Kidney (tissue), 14 donors: ENCODE data around the gene RASGRP2. TPM values are rescaled to one million over a fixed set of nuclear protein-coding genes. Genes with fewer than 3 reads are reported as not detected.

ENCODE experiments used
- DNase-seq, 5 donors: peaks; one replicate each; pipeline ENCODE4 v3.0.0-alpha.2; 2013 to 2020
- FAIRE-seq: peaks from 2 replicates; lab custom pipeline; 2012; peaks lifted over from hg19 to GRCh38; lab: Jason Lieb, UNC
- H3K27ac ChIP-seq, 2 donors: one replicate each; pipeline ENCODE4 v1.7.0; 2013; ENCODE audit warnings: low read depth in 2 of 2, low read length in 2 of 2, inconsistent platforms in 1 of 2
- H3K27me3 ChIP-seq: one replicate; pipeline ENCODE4 v1.7.1; 2013; ENCODE audit warnings: low read length, inconsistent platforms; ENCODE audit not compliant: control insufficient read depth, insufficient read depth
- H3K36me3 ChIP-seq, 3 donors: one replicate each; pipeline versions ENCODE4 v1.7.0 to v1.7.1; 2013; ENCODE audit warnings: low read length in 3 of 3, control low read depth in 1 of 3, inconsistent platforms in 1 of 3; ENCODE audit not compliant: insufficient read depth in 3 of 3, control insufficient read depth in 2 of 3
- H3K4me1 ChIP-seq, 3 donors: one replicate each; pipeline versions ENCODE4 v1.7.0 to v1.7.1; 2013; ENCODE audit warnings: low read length in 3 of 3, inconsistent platforms in 1 of 3, low read depth in 1 of 3; ENCODE audit not compliant: control insufficient read depth in 2 of 3, insufficient read depth in 2 of 3
- H3K4me3 ChIP-seq, 3 donors: one replicate each; pipeline versions ENCODE4 v1.7.0 to v1.8.1; 2013; ENCODE audit warnings: low read length in 3 of 3, control low read depth in 1 of 3, inconsistent platforms in 1 of 3
- H3K9ac ChIP-seq, 3 donors: one replicate each; pipeline versions ENCODE4 v1.7.0 to v1.7.1; 2013; ENCODE audit warnings: low read length in 3 of 3, control low read depth in 1 of 3, inconsistent platforms in 1 of 3
- H3K9me3 ChIP-seq, 3 donors: one replicate each; pipeline versions ENCODE4 v1.7.0 to v1.7.1; 2013; ENCODE audit warnings: low read length in 3 of 3, control low read depth in 1 of 3, inconsistent platforms in 1 of 3; ENCODE audit not compliant: control insufficient read depth in 2 of 3, insufficient read depth in 1 of 3
- CTCF ChIP-seq: IDR thresholded peaks from 3 replicates; pipeline ENCODE4 v1.5.1; 2012; ENCODE audit warnings: mild to moderate bottlenecking, moderate library complexity, borderline replicate concordance; ENCODE audit not compliant: insufficient read depth; ENCODE audit errors: extremely low read depth
- intact Hi-C: fragments of 100-400 bp; cut with DNase I; formaldehyde crosslinking; loops from one replicate; pipeline ENCODE4 v1.11.1; 2022
- polyA plus RNA-seq: library from polyadenylated mRNA; stranded (reverse); fragments of 350-450 nt; fragmentation: Illumina TruSeq; extraction: RNeasy Lipid Tissue Mini Kit (QIAGEN cat#74804); gene quantifications from one replicate; pipeline ENCODE4 v1.2.3, GENCODE V29; 2014; ENCODE audit warnings: low read depth, low replicate concordance; ENCODE audit not compliant: insufficient read depth
- total RNA-seq: library from RNA; stranded (reverse); fragmentation: NEBNext Ultra II Directional; extraction: Animal tissue kit (Norgen Biotek cat#: 25700); gene quantifications from one replicate; pipeline ENCODE4 v1.2.1, GENCODE V29; 2021
- donor health status: control.
- donor health status: control.
- donor health status: control.
- donor health status: control.
- donor health status: control.
- donor health status: DM: yes; HTN: yes; CAD: no.
- donor health status: Normal renal cell carcinoma (clear cell type).

Gene RASGRP2
- total and polyA plus RNA-seq, 2 donors from 2014 or later = 14.1 to 42.6 TPM

DNA sequence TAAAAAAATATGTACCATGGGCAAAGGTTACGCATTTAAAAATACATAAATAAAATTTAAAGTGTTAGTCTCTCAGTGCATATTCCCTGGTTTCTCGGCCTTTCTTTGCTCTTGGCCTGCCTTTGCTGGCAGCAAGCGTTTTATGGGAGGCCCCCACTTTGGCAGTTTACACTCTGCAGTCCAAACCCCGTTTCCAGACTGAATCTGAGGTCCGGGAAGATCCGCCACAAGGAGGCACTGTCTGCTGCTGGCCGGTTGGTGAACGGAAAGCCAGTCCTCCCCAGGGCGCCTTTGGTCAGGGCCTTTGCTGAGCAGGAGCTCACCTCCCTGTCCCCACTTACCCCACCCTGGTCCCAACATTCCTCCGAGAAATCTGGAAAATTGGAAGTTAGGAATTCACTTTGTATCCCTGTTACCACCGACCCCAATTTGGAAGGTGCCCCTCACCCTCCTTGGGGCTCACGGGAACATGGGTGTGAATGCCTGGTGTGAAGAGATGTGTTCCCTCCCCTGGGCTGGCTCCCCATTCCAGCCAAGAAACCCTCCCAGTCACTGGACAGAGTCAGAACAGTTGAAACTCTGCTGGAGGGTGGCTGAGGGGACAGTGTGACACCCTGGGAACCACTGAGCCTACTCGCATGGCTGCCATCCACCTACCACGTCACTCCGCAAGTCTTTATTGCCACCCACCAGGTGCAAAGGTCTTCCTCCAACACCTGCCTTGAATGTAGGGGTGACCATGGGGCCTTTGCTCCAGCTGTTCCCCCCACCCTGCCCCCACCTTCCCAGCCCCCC, 43.8 kb upstream of the RASGRP2 start:
- peaks cover 0 to 2% (median 0%) of the 10 kb centered on the region in 3 donors for H3K36me3 ChIP-seq
- H3K27ac ChIP-seq = no peak overlapping the region
- H3K27me3 ChIP-seq = no peaks in the 10 kb centered on the region
- no peak overlapping the region for H3K9ac ChIP-seq
- peak; percentile 60 for TF ChIP-seq CTCF
- no peaks in the 10 kb centered on the region for H3K4me1 ChIP-seq
- FAIRE-seq (no peak), DNase-seq (peak in 4 of 5 donors; percentile 52 to 79 (median 56))
- no peaks in the 10 kb centered on the region for H3K9me3 ChIP-seq
- no peak overlapping the region for H3K4me3 ChIP-seq
- intact Hi-C loops = no loop called here

DNA sequence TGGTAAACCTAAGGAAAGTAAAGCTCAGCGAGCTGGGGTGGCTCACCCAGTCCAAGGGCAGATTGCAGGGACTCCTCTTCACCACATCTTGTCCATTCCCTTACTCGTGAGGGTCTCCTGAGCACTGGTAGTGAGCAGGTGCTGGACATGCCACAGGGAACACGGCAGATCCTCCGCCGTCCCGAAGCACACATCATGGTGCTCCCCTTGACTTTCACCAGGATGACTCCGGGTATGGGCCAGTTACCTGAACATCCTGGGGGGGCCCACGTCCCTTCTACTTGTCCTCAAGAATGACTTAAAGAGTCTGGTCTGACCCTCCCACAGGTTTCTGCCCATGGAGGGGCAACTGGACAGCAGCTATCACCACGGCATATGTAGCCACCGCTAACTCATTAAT, 42.4 kb upstream of the RASGRP2 start:
- TF ChIP-seq CTCF = no peak
- Histone ChIP-seq H3K9me3 (no peaks in the 10 kb centered on the region), H3K27ac (no peak overlapping the region), H3K4me3 (no peak overlapping the region), H3K36me3 (peaks cover 0 to 2% (median 0%) of the 10 kb centered on the region in 3 donors), H3K9ac (no peak overlapping the region), H3K27me3 (no peaks in the 10 kb centered on the region), H3K4me1 (no peaks in the 10 kb centered on the region)
- FAIRE-seq (no peak), DNase-seq (peak in 2 of 5 donors; percentile 28 to 63)
- intact Hi-C loops = no loop called here

DNA sequence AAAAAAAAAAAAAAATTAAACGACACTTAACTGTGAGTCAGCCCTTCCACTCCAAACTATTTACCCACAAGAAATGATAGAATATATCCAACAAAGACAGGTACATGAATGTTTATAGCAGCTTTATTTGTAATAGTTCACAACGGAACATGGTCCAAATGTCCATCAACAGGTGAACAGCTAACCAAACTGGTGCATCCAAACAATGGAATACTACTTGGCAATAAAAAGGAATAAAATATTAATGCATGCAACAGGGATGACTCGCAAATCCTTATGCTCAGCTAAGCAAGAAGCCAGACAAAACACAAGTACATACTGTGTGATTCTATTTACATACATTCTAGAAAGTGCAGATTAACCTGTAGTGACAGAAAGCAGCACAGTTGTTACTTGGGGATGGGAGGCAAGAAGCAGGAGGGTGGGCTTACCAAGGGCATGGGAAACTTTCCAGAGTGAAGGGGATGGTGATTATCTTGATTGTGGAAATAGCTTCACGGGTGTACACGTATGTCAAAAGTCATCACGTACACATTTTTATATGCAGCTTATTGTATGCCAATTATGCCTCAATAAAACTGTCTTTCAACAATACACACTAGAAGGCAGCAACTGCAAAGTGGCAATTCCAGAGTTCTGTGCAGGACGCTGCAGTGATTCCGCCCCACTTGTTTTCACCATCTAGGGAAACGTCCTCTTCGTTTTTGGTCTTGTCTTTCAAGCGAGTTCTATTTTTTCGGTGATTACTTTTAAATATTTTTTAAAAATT, 41.1 kb upstream of the RASGRP2 start:
- H3K4me3 ChIP-seq = no peak overlapping the region
- no peak overlapping the region for H3K27ac ChIP-seq
- FAIRE-seq = no peak
- intact Hi-C loops = no loop called here
- no peaks in the 10 kb centered on the region for H3K4me1 ChIP-seq
- H3K9me3 ChIP-seq = no peaks in the 10 kb centered on the region
- no peaks in the 10 kb centered on the region for H3K27me3 ChIP-seq
- H3K9ac ChIP-seq = no peak overlapping the region
- no peak for TF ChIP-seq CTCF
- peak in 2 of 5 donors; percentile 11 to 20 for DNase-seq
- H3K36me3 ChIP-seq = peaks cover 0 to 2% (median 0%) of the 10 kb centered on the region in 3 donors
